Psoas muscle (tissue), 8 donors: Measurements from ENCODE around the gene BRAT1. TPM values are rescaled to one million over a fixed set of nuclear protein-coding genes. Genes with fewer than 3 reads are reported as not detected.
"Not testable (repeated sequence)": the region's sequence is repeated elsewhere in the genome, so short reads cannot be mapped to it uniquely, and the experiment has no call there.

ENCODE experiments used
- ATAC-seq, 4 donors: fragments of 200-7000 bp; cut with Tn5 transposase; one replicate each; pipeline ENCODE4 v1.9.1; 2020; ENCODE audit warnings: moderate library complexity in 3 of 4, mild to moderate bottlenecking in 2 of 4
- DNase-seq, 2 donors: peaks; one replicate each; pipeline ENCODE4 v3.0.0-alpha.2; 2020
- H3K27ac ChIP-seq: fragments of 200-600 bp; one replicate; pipeline ENCODE4 v1.8.0; 2022
- H3K27me3 ChIP-seq, 3 donors: fragments of 200-600 bp in 1 of 3; one replicate each; pipeline versions ENCODE4 v1.6.1 to v1.8.0; 2013 to 2022; ENCODE audit warnings: low read length in 2 of 3, mild to moderate bottlenecking in 2 of 3, moderate library complexity in 1 of 3; ENCODE audit not compliant: insufficient read depth in 3 of 3
- H3K36me3 ChIP-seq, 2 donors: fragments of 200-600 bp in 1 of 2; one replicate each; pipeline versions ENCODE4 v1.6.1 to v1.8.0; 2013 to 2022; ENCODE audit warnings: low read depth in 1 of 2, mild to moderate bottlenecking in 1 of 2, moderate library complexity in 1 of 2; ENCODE audit not compliant: insufficient read depth in 1 of 2
- H3K4me1 ChIP-seq: fragments of 200-600 bp; one replicate; pipeline ENCODE4 v1.8.0; 2022
- H3K4me3 ChIP-seq: fragments of 200-600 bp; one replicate; pipeline ENCODE4 v1.8.0; 2022; ENCODE audit warnings: mild to moderate bottlenecking
- H3K9me3 ChIP-seq: fragments of 200-600 bp; one replicate; pipeline ENCODE4 v1.8.0; 2022
- CTCF ChIP-seq: fragments of 200-600 bp; IDR thresholded peaks from one replicate; pipeline ENCODE4 v1.8.0; 2022; ENCODE audit warnings: antibody characterized with exemption
- WGBS, 3 donors: extraction: QIAGEN DNeasy Blood & Tissue Kit; methylation state at CpG; one replicate each; pipeline versions ENCODE4 v1.1.6 to v1.1.7; 2013; 5-methylcytosine and 5-hydroxymethylcytosine counted together
- intact Hi-C, 2 donors: fragments of 100-400 bp; cut with DNase I; formaldehyde crosslinking; loops; one replicate each; pipeline versions ENCODE4 v1.11.0 to v1.14.2; 2022
- polyA plus RNA-seq, 3 donors: library from polyadenylated mRNA; stranded (reverse); fragments of 200-250 nt; gene quantifications; one replicate each; pipeline ENCODE4 v1.2.3, GENCODE V29; 2013
- total RNA-seq, 4 donors: library from RNA; stranded (reverse); fragmentation: NEBNext Ultra II Directional in 2 of 4; extraction: Animal tissue kit (Norgen Biotek cat#: 25700) in 2 of 4; gene quantifications; one replicate each; pipeline versions ENCODE4 v1.2.1 to v1.2.4, GENCODE V29; 2021 to 2023
- donor health status: healthy with polysubstance abuse.
- donor health status: DM: no; HTN: no; CAD: no; lungs with moderate emphysema.
- donor health status: Bipolar disorder and iron deficiency.
- donor health status: healthy.
- donor health status: DM: yes; HTN: yes; CAD: no.
- donor health status: DM: no; HTN: no; CAD: no.
- donor health status: DM: no; HTN: no; CAD: no.
- donor health status: DM: yes; HTN: yes; CAD: no.

The BRAT1 gene
- total and polyA plus RNA-seq, 7 donors = 11.9 to 14.8 (median 13.2) TPM

- Histone ChIP-seq H3K4me1 (no peaks in the 10 kb centered on the region), H3K27ac (no peak overlapping the region), H3K27me3 (no peaks in the 10 kb centered on the region), H3K36me3 (peaks cover 0 to 4% of the 10 kb centered on the region in 2 donors), H3K9me3 (no peaks in the 10 kb centered on the region), H3K4me3 (no peak overlapping the region)
- ATAC-seq (peak; percentile 39 to 60 (median 53)), DNase-seq (peak in 1 of 2 donors; percentile 39)
- no peak for TF ChIP-seq CTCF
- intact Hi-C loops = loop anchor here (2.0 to 5.0 kb wide), 3 partner anchors 95 to 115 kb away; no protein-coding TSS in a partner anchor
- 45 to 58% (median 47%) methylated on average over 28 of the region's 28 CpGs for WGBS, 3 donors
These were observed 11.8 kb upstream of the BRAT1 start for GRCh38 chr7:2566890-2567678.

- ATAC-seq (no peak), DNase-seq (peak in 1 of 2 donors; percentile 26)
- Histone ChIP-seq H3K27ac (no peak overlapping the region), H3K9me3 (no peaks in the 10 kb centered on the region), H3K4me1 (no peaks in the 10 kb centered on the region), H3K36me3 (no peaks in the 10 kb centered on the region), H3K4me3 (no peak overlapping the region), H3K27me3 (no peaks in the 10 kb centered on the region)
- WGBS, 3 donors = 72 to 85% (median 85%) methylated on average over 8 of the region's 8 CpGs
- TF ChIP-seq CTCF = no peak
- intact Hi-C loops = loop anchor here (2.0 to 5.0 kb wide), 3 partner anchors 96 to 116 kb away; no protein-coding TSS in a partner anchor
These were observed 11.1 kb upstream of the BRAT1 start for GRCh38 chr7:2566348-2566889.

- DNase-seq = peak in 1 of 2 donors; percentile 26
- Histone ChIP-seq H3K9me3 (no peaks in the 10 kb centered on the region), H3K36me3 (no peaks in the 10 kb centered on the region), H3K4me3 (no peak overlapping the region), H3K4me1 (peaks cover 3% of the 10 kb centered on the region), H3K27ac (no peak overlapping the region), H3K27me3 (no peaks in the 10 kb centered on the region)
- no peak for TF ChIP-seq CTCF
- no peak for ATAC-seq
- intact Hi-C loops = loop anchor here (5.0 kb wide), 2 partner anchors 97 to 117 kb away; no protein-coding TSS in a partner anchor
- 87 to 91% (median 87%) methylated on average over 12 of the region's 12 CpGs for WGBS, 3 donors
These were observed 9.7 kb upstream of the BRAT1 start for GRCh38 chr7:2564970-2565540.

- H3K4me3 ChIP-seq, H3K36me3 ChIP-seq, H3K9me3 ChIP-seq, H3K27me3 ChIP-seq, ATAC-seq, intact Hi-C loops, H3K27ac ChIP-seq, H3K4me1 ChIP-seq: not testable (repeated sequence)
- WGBS, 3 donors = 97 to 99% (median 97%) methylated on average over 3 of the region's 3 CpGs
- peak in 1 of 2 donors; percentile 17 for DNase-seq
These were observed 8.6 kb upstream of the BRAT1 start for GRCh38 chr7:2563955-2564354.
